SK-N-MC (cell line): Measurements from ENCODE around the gene SPDYE3.
"Not testable (repeated sequence)": the region's sequence is repeated elsewhere in the genome, so short reads cannot be mapped to it uniquely, and the experiment has no call there.

ENCODE experiments used
- EZH2 ChIP-seq: fragments of 200-600 bp; sonication (generic); IDR thresholded peaks from one replicate; pipeline ENCODE4 v1.6.1; 2017; ENCODE audit warnings: antibody characterized with exemption
- POLR2AphosphoS5 ChIP-seq: IDR thresholded peaks from 2 replicates; pipeline ENCODE4 v1.6.1; 2012; ENCODE audit warnings: mild to moderate bottlenecking, low read depth, low read length, borderline replicate concordance

DNA sequence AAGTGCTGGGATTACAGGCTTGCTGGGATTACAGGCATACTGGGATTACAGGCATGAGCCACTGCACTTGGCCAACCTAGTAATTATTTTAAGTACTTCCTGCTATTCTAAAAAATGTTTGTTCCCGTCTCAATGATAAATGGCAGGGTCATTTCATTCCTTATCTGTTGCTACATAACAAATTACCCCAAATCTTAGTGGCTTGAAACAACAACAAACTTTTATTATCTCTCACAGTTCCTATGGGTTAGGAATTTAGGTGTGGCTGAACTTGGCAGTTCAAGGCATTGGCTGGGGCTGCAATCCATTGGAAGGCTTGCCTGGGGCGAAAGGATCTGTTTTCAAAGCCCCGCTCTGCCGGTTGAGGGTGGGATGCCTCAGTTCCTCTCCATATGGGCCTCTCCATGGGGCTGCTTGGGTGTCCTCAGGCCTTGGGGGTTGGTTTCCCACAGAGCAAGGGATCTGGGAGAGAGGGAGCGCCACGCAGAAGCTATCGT lies 42.8 kb upstream of the SPDYE3 start:
- TF ChIP-seq EZH2, POLR2AphosphoS5: not testable (repeated sequence)
